ENCODE results near the gene PAM. TPM values are rescaled to one million over a fixed set of nuclear protein-coding genes. Genes with fewer than 3 reads are reported as not detected.
A peak's percentile ranks its signal among the peaks of the same experiment; 100 is the strongest.

Gene PAM
- total and polyA plus RNA-seq, 2 of the 13 experiments (the other 11 are each of a cell fraction or from before 2014, with no cell fraction given): 20.2 to 79.1 TPM

GRCh38 chr5:102755686-102756371, 724 bp downstream of the PAM start (continued):
- TF ChIP-seq ZNF3 (CRISPR knock-in tag; IDR thresholded peaks at IDR 0.05) (no peak), ZNF777 (CRISPR knock-in tag; IDR thresholded peaks at IDR 0.05) (0 out of 2 replicates have a peak, but pooled peaks have one; percentile 7), ARID5B (CRISPR knock-in tag; IDR thresholded peaks at IDR 0.05) (peak; percentile 37), ZNF720 (CRISPR knock-in tag; IDR thresholded peaks at IDR 0.05) (no peak), TFDP1 (CRISPR knock-in tag; IDR thresholded peaks at IDR 0.05; ENCODE audit: borderline replicate concordance) (no peak), HOXA3 (CRISPR knock-in tag; IDR thresholded peaks at IDR 0.05) (peak; percentile 43), SMARCC2 (IDR thresholded peaks at IDR 0.05) (no peak), MEIS1 (CRISPR knock-in tag; IDR thresholded peaks at IDR 0.05; ENCODE audit: borderline replicate concordance) (peak; percentile 70; the same call in 1 of the 2 replicates), SMYD3 (CRISPR knock-in tag; IDR thresholded peaks at IDR 0.05) (0 out of 2 replicates have a peak, but pooled peaks have one; percentile 23), ZNF737 (CRISPR knock-in tag; IDR thresholded peaks at IDR 0.05; ENCODE audit: borderline replicate concordance) (no peak), BATF2 (CRISPR knock-in tag; IDR thresholded peaks at IDR 0.05) (no peak), THRA (CRISPR knock-in tag; IDR thresholded peaks at IDR 0.05; ENCODE audit: borderline replicate concordance) (no peak), MYC (CRISPR knock-in tag; IDR thresholded peaks at IDR 0.05; ENCODE audit: borderline replicate concordance) (peak; percentile 52; the same call in 1 of the 2 replicates), GABPA (IDR thresholded peaks at IDR 0.05; ENCODE audit: low read depth, low read length) (no peak), GABPA (CRISPR knock-in tag; IDR thresholded peaks at IDR 0.05; ENCODE audit: low read depth) (no peak), ZBTB21 (CRISPR knock-in tag; IDR thresholded peaks at IDR 0.05) (peak; percentile 82), ARNTL (CRISPR knock-in tag; IDR thresholded peaks at IDR 0.05) (peak; percentile 8), ZNF317 (CRISPR knock-in tag; IDR thresholded peaks at IDR 0.05) (0 out of 2 replicates have a peak, but pooled peaks have one; percentile 19), MED13 (CRISPR knock-in tag; IDR thresholded peaks at IDR 0.05) (0 out of 2 replicates have a peak, but pooled peaks have one; percentile 36)
- TF ChIP-seq, protein P1, sequence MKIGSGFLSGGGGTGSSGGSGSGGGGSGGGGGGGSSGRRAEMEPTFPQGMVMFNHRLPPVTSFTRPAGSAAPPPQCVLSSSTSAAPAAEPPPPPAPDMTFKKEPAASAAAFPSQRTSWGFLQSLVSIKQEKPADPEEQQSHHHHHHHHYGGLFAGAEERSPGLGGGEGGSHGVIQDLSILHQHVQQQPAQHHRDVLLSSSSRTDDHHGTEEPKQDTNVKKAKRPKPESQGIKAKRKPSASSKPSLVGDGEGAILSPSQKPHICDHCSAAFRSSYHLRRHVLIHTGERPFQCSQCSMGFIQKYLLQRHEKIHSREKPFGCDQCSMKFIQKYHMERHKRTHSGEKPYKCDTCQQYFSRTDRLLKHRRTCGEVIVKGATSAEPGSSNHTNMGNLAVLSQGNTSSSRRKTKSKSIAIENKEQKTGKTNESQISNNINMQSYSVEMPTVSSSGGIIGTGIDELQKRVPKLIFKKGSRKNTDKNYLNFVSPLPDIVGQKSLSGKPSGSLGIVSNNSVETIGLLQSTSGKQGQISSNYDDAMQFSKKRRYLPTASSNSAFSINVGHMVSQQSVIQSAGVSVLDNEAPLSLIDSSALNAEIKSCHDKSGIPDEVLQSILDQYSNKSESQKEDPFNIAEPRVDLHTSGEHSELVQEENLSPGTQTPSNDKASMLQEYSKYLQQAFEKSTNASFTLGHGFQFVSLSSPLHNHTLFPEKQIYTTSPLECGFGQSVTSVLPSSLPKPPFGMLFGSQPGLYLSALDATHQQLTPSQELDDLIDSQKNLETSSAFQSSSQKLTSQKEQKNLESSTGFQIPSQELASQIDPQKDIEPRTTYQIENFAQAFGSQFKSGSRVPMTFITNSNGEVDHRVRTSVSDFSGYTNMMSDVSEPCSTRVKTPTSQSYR (CRISPR knock-in tag; IDR thresholded peaks at IDR 0.05; ENCODE audit: borderline replicate concordance): no peak
